ENCODE data around the gene TMEM164.

The TMEM164 gene

DNA sequence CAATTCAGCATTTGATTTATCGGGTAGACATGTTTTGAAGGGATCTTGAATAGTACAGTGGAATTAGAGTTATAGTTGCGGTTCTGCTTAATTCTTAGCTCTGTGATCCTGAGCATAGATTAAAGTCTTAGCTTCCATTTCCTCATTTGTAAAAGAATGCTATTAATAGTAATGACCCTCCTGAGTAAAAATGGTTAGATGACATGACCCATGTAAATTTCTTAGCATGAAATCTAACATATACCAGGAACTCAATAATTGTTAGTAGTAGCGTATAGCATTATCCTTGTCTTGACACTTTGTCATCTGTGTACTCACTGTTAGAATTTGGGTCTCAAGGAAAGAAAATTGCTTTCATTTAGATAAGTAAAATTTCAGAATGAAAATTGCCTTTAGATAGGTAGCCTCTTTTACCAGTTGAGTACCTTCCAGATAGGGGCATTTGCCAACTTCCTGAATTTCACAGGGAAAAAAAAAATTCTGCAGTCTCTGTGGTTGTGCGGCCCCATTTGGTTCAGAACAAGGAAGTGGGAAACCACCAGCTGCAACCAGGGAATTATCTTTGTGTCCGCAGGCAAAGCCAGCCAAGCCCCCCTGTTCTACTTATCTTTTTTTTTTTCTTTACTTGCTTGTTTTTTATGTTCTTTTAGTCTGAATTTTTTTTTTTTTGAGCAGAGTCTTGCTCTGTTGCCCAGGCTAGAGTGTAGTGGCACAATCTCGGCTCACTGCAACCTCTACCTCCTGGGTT is 86.9 kb downstream of the TMEM164 start:
- Histone ChIP-seq H2BK5ac (ENCODE audit: low read length) (no peak overlapping the region), H3K79me2 (ENCODE audit: control insufficient read depth, insufficient read depth, low read length) (no peaks in the 10 kb centered on the region), H2BK120ac (ENCODE audit: low read depth, low read length) (no peak overlapping the region), H3K4me2 (ENCODE audit: low read length) (no peak overlapping the region), H3K4me1 (ENCODE audit: control insufficient read depth, low read depth, low read length) (no peaks in the 10 kb centered on the region), H3K4me3 (ENCODE audit: low read length) (no peak overlapping the region), H3K79me1 (ENCODE audit: low read length) (no peaks in the 10 kb centered on the region), H3K56ac (ENCODE audit: low read length) (no peak overlapping the region), H4K5ac (ENCODE audit: low read length) (no peak overlapping the region), H2BK15ac (replicated peaks; ENCODE audit: low read depth) (no peak overlapping the region), H3K9ac (ENCODE audit: low read length) (no peak overlapping the region), H3K27me3 (ENCODE audit: insufficient read depth, low read length, poor library complexity) (no peaks in the 10 kb centered on the region), H3K36me3 (ENCODE audit: control insufficient read depth, insufficient read depth, low read length) (no peaks in the 10 kb centered on the region), H3K23ac (ENCODE audit: low read length) (no peak overlapping the region), H3K27ac (ENCODE audit: low read depth, low read length) (no peak overlapping the region), H2AK5ac (ENCODE audit: low read length) (no peak overlapping the region), H3K18ac (ENCODE audit: low read length) (no peak overlapping the region), H4K8ac (ENCODE audit: low read depth, low read length) (no peak overlapping the region), H3K4ac (ENCODE audit: low read depth, low read length) (no peak overlapping the region)
- no peak for DNase-seq
- WGBS (ENCODE audit: extremely low coverage, insufficient coverage, low lambda C conversion rate): no CpG with 5 or more reads among the region's 6 CpGs

DNA sequence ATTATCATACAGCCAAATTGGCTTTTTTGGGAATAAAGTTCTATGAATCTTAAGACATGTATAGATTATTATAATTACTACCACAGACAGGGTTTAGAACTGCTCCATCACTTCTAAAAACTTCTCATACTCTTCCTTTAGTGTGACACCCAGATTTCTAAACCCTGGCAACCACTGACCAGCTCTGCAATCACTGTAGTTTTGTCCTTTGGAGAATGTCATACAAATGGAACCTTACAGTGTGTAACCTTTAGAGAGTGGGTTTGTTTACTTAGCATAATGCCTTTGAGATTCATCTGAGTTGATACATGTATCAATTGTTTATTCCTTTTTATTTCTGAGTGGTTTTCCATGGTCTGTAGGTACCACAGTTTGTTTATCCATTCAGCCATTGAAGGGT is 95.0 kb downstream of the TMEM164 start:
- Histone ChIP-seq H3K79me2 (ENCODE audit: control insufficient read depth, insufficient read depth, low read length) (no peaks in the 10 kb centered on the region), H3K4me1 (ENCODE audit: control insufficient read depth, low read depth, low read length) (no peaks in the 10 kb centered on the region), H4K5ac (ENCODE audit: low read length) (no peak overlapping the region), H3K4me2 (ENCODE audit: low read length) (no peak overlapping the region), H3K4ac (ENCODE audit: low read depth, low read length) (no peak overlapping the region), H2AK5ac (ENCODE audit: low read length) (no peak overlapping the region), H2BK120ac (ENCODE audit: low read depth, low read length) (no peak overlapping the region), H4K8ac (ENCODE audit: low read depth, low read length) (no peak overlapping the region), H2BK5ac (ENCODE audit: low read length) (no peak overlapping the region), H3K36me3 (ENCODE audit: control insufficient read depth, insufficient read depth, low read length) (no peaks in the 10 kb centered on the region), H2BK15ac (replicated peaks; ENCODE audit: low read depth) (no peak overlapping the region), H3K4me3 (ENCODE audit: low read length) (no peak overlapping the region), H3K27me3 (ENCODE audit: insufficient read depth, low read length, poor library complexity) (no peaks in the 10 kb centered on the region), H3K9ac (ENCODE audit: low read length) (no peak overlapping the region), H3K18ac (ENCODE audit: low read length) (no peak overlapping the region), H3K79me1 (ENCODE audit: low read length) (no peaks in the 10 kb centered on the region), H3K56ac (ENCODE audit: low read length) (no peak overlapping the region), H3K23ac (ENCODE audit: low read length) (no peak overlapping the region), H3K27ac (ENCODE audit: low read depth, low read length) (no peak overlapping the region)
- no peak for DNase-seq

DNA sequence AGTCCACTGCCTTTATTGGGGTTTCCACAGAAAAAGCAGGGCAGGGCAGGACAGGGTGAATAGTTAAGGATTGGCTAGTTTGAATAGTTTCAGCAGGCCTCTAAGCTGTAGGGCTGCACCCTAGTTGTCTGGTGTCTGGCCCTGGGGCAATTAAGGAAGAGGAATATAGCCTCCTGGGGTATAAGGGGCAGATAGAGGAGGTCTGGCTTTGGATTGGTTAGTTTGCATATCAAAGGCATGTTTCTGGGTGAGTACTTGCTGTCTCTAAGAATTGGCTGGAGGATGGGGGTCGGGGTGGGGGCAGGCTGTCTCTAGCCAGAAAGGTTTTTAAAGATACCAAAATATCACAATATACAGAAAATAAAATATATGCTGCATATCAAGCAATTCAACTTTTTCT is 100.4 kb downstream of the TMEM164 start:
- no CpG with 5 or more reads among the region's 1 CpG for WGBS (ENCODE audit: extremely low coverage, insufficient coverage, low lambda C conversion rate)
- Histone ChIP-seq H3K27ac (ENCODE audit: low read depth, low read length) (no peak overlapping the region), H3K4me2 (ENCODE audit: low read length) (no peak overlapping the region), H2BK120ac (ENCODE audit: low read depth, low read length) (no peak overlapping the region), H3K79me1 (ENCODE audit: low read length) (no peaks in the 10 kb centered on the region), H4K5ac (ENCODE audit: low read length) (no peak overlapping the region), H2BK15ac (replicated peaks; ENCODE audit: low read depth) (no peak overlapping the region), H3K36me3 (ENCODE audit: control insufficient read depth, insufficient read depth, low read length) (no peaks in the 10 kb centered on the region), H3K4ac (ENCODE audit: low read depth, low read length) (no peak overlapping the region), H3K9ac (ENCODE audit: low read length) (no peak overlapping the region), H2BK5ac (ENCODE audit: low read length) (no peak overlapping the region), H4K8ac (ENCODE audit: low read depth, low read length) (no peak overlapping the region), H3K23ac (ENCODE audit: low read length) (no peak overlapping the region), H3K18ac (ENCODE audit: low read length) (no peak overlapping the region), H3K56ac (ENCODE audit: low read length) (no peak overlapping the region), H2AK5ac (ENCODE audit: low read length) (no peak overlapping the region), H3K4me3 (ENCODE audit: low read length) (no peak overlapping the region), H3K79me2 (ENCODE audit: control insufficient read depth, insufficient read depth, low read length) (no peaks in the 10 kb centered on the region), H3K4me1 (ENCODE audit: control insufficient read depth, low read depth, low read length) (no peaks in the 10 kb centered on the region), H3K27me3 (ENCODE audit: insufficient read depth, low read length, poor library complexity) (no peaks in the 10 kb centered on the region)
- peak; percentile 20 for DNase-seq

DNA sequence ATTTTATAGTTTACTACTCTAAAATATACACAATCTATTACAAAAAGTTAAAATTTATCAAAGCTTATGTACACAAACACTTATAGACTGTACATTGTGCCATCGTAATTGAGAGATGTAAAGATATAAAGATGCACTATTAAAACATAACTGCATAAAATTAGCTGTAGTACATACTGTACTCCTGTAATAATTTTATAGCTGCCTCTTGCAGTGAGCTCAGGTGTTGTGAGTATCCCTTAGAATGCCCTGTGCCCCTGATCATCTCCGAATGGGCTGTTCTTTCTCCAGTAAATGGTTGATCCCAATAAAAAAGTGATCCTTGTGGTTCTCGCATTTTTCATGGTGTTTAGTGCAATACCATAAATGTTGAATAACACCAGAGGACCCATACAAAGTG is 101.2 kb downstream of the TMEM164 start:
- H3K4me2 ChIP-seq (ENCODE audit: low read length): no peak overlapping the region
- H3K4me3 ChIP-seq (ENCODE audit: low read length): no peak overlapping the region
- no peak overlapping the region for H2BK15ac ChIP-seq (replicated peaks; ENCODE audit: low read depth)
- H2BK5ac ChIP-seq (ENCODE audit: low read length): no peak overlapping the region
- H3K23ac ChIP-seq (ENCODE audit: low read length): no peak overlapping the region
- no peaks in the 10 kb centered on the region for H3K4me1 ChIP-seq (ENCODE audit: control insufficient read depth, low read depth, low read length)
- no peak overlapping the region for H4K5ac ChIP-seq (ENCODE audit: low read length)
- no peak overlapping the region for H3K27ac ChIP-seq (ENCODE audit: low read depth, low read length)
- no CpG with 5 or more reads among the region's 3 CpGs for WGBS (ENCODE audit: extremely low coverage, insufficient coverage, low lambda C conversion rate)
- no peak overlapping the region for H3K56ac ChIP-seq (ENCODE audit: low read length)
- H3K36me3 ChIP-seq (ENCODE audit: control insufficient read depth, insufficient read depth, low read length): no peaks in the 10 kb centered on the region
- H3K18ac ChIP-seq (ENCODE audit: low read length): no peak overlapping the region
- no peak for DNase-seq
- H4K8ac ChIP-seq (ENCODE audit: low read depth, low read length): no peak overlapping the region
- no peak overlapping the region for H3K4ac ChIP-seq (ENCODE audit: low read depth, low read length)
- H3K79me2 ChIP-seq (ENCODE audit: control insufficient read depth, insufficient read depth, low read length): no peaks in the 10 kb centered on the region
- no peak overlapping the region for H2AK5ac ChIP-seq (ENCODE audit: low read length)
- H3K79me1 ChIP-seq (ENCODE audit: low read length): no peaks in the 10 kb centered on the region
- no peaks in the 10 kb centered on the region for H3K27me3 ChIP-seq (ENCODE audit: insufficient read depth, low read length, poor library complexity)
- H2BK120ac ChIP-seq (ENCODE audit: low read depth, low read length): no peak overlapping the region
- H3K9ac ChIP-seq (ENCODE audit: low read length): no peak overlapping the region

DNA sequence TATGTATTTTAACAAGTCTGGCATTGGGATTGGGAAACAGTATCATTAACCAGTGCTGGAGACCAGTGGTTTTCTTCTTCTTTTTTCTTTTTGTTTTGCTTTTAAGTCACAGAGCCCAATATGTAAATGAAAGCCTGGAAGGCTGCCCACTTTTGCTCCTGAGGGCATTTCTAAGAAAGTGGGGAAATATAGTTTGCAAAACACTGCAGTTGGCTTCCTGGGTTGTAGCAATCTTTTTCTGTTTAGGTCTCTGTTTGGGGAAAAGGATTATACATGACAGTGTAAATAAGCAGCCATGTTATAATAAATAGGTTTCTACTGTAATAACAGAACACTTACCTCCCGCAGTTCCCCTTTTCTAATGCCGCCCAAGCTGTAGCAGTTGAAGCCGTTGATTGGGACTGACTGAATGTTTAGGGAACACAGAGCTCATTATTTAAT is 105.5 kb downstream of the TMEM164 start:
- H3K18ac ChIP-seq (ENCODE audit: low read length): no peak overlapping the region
- H3K4me1 ChIP-seq (ENCODE audit: control insufficient read depth, low read depth, low read length): no peaks in the 10 kb centered on the region
- H4K8ac ChIP-seq (ENCODE audit: low read depth, low read length): no peak overlapping the region
- H3K79me1 ChIP-seq (ENCODE audit: low read length): no peaks in the 10 kb centered on the region
- H3K36me3 ChIP-seq (ENCODE audit: control insufficient read depth, insufficient read depth, low read length): no peaks in the 10 kb centered on the region
- DNase-seq: no peak
- no peak overlapping the region for H3K23ac ChIP-seq (ENCODE audit: low read length)
- H3K4ac ChIP-seq (ENCODE audit: low read depth, low read length): no peak overlapping the region
- no peaks in the 10 kb centered on the region for H3K27me3 ChIP-seq (ENCODE audit: insufficient read depth, low read length, poor library complexity)
- H2AK5ac ChIP-seq (ENCODE audit: low read length): no peak overlapping the region
- H3K9ac ChIP-seq (ENCODE audit: low read length): no peak overlapping the region
- H2BK120ac ChIP-seq (ENCODE audit: low read depth, low read length): no peak overlapping the region
- no peaks in the 10 kb centered on the region for H3K79me2 ChIP-seq (ENCODE audit: control insufficient read depth, insufficient read depth, low read length)
- H2BK15ac ChIP-seq (replicated peaks; ENCODE audit: low read depth): no peak overlapping the region
- no peak overlapping the region for H4K5ac ChIP-seq (ENCODE audit: low read length)
- H3K4me3 ChIP-seq (ENCODE audit: low read length): no peak overlapping the region
- H3K56ac ChIP-seq (ENCODE audit: low read length): no peak overlapping the region
- no CpG with 5 or more reads among the region's 3 CpGs for WGBS (ENCODE audit: extremely low coverage, insufficient coverage, low lambda C conversion rate)
- H2BK5ac ChIP-seq (ENCODE audit: low read length): no peak overlapping the region
- H3K4me2 ChIP-seq (ENCODE audit: low read length): no peak overlapping the region
- no peak overlapping the region for H3K27ac ChIP-seq (ENCODE audit: low read depth, low read length)

DNA sequence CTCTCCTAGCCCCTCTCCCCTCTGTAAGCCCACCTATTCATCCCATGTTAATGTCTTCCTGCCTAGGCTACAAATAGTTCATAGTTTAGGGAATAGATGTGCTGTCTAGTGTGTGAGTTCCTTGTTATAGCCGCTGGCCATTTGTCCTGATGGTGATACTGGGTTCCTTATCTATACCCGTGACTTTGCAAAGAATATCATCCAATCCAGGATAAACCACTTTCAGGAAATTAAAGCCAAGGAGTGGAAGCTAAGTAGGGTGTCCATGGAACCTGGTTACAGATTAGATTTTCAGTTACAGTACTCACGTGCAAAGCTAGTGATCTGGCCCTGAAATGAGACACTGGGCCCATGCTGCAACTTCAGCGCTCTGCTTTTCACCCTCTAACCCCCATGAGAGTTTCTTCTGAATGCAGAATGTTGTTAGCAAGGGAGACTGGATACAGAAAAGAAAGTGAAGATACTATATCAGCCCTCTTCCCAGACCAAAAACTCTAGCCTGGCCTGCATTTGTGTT is 111.4 kb downstream of the TMEM164 start:
- Histone ChIP-seq H4K8ac (ENCODE audit: low read depth, low read length) (no peak overlapping the region), H3K27me3 (ENCODE audit: insufficient read depth, low read length, poor library complexity) (no peaks in the 10 kb centered on the region), H3K4me1 (ENCODE audit: control insufficient read depth, low read depth, low read length) (no peaks in the 10 kb centered on the region), H3K27ac (ENCODE audit: low read depth, low read length) (no peak overlapping the region), H3K23ac (ENCODE audit: low read length) (no peak overlapping the region), H3K79me1 (ENCODE audit: low read length) (no peaks in the 10 kb centered on the region), H3K4me3 (ENCODE audit: low read length) (no peak overlapping the region), H2AK5ac (ENCODE audit: low read length) (no peak overlapping the region), H3K4ac (ENCODE audit: low read depth, low read length) (no peak overlapping the region), H4K5ac (ENCODE audit: low read length) (no peak overlapping the region), H3K4me2 (ENCODE audit: low read length) (no peak overlapping the region), H3K79me2 (ENCODE audit: control insufficient read depth, insufficient read depth, low read length) (no peaks in the 10 kb centered on the region), H2BK5ac (ENCODE audit: low read length) (no peak overlapping the region), H2BK120ac (ENCODE audit: low read depth, low read length) (no peak overlapping the region), H3K36me3 (ENCODE audit: control insufficient read depth, insufficient read depth, low read length) (no peaks in the 10 kb centered on the region), H2BK15ac (replicated peaks; ENCODE audit: low read depth) (no peak overlapping the region), H3K56ac (ENCODE audit: low read length) (no peak overlapping the region), H3K9ac (ENCODE audit: low read length) (no peak overlapping the region), H3K18ac (ENCODE audit: low read length) (no peak overlapping the region)
- peak; percentile 4 for DNase-seq
- no CpG with 5 or more reads among the region's 4 CpGs for WGBS (ENCODE audit: extremely low coverage, insufficient coverage, low lambda C conversion rate)
